HFFc6 (cell line): ENCODE measurements around the gene SNRNP40. TPM values are rescaled to one million over a fixed set of nuclear protein-coding genes. Genes with fewer than 3 reads are reported as not detected.
"Not testable (repeated sequence)": the region's sequence is repeated elsewhere in the genome, so short reads cannot be mapped to it uniquely, and the experiment has no call there.

ENCODE experiments used
- DNase-seq: peaks from one replicate; pipeline ENCODE4 v3.0.0-alpha.2; 2018
- H3K27ac Mint-ChIP-seq: 2 replicates; pipeline ENCODE4 v1.8.0; 2020; ENCODE audit warnings: mild to moderate bottlenecking, mixed read lengths
- H3K27me3 Mint-ChIP-seq: 2 replicates; pipeline ENCODE4 v1.8.0; 2021; ENCODE audit warnings: mild to moderate bottlenecking, moderate library complexity, mixed read lengths; ENCODE audit not compliant: insufficient read depth
- H3K36me3 Mint-ChIP-seq: 2 replicates; pipeline ENCODE4 v1.8.0; 2021; ENCODE audit warnings: low read depth, mixed read lengths
- H3K4me1 Mint-ChIP-seq: 2 replicates; pipeline ENCODE4 v1.8.0; 2020; ENCODE audit warnings: low read depth, mixed read lengths
- H3K4me3 Mint-ChIP-seq: 2 replicates; pipeline ENCODE4 v1.8.0; 2020; ENCODE audit warnings: mild to moderate bottlenecking, moderate library complexity, mixed read lengths
- H3K9me3 Mint-ChIP-seq: 2 replicates; pipeline ENCODE4 v1.8.0; 2020; ENCODE audit warnings: mild to moderate bottlenecking, mixed read lengths
- total RNA-seq, 6 experiments: library from RNA; stranded (reverse); fragmentation: NEBNext Ultra II Directional; extraction: Animal tissue kit (Norgen Biotek cat#: 25700); gene quantifications; 2 replicates in 1 of 6; 3 replicates in 5 of 6; pipeline ENCODE4 v1.2.3, GENCODE V29; 2021
- TF ChIP-seq, protein P1 (sequence below): fragments of 200-600 bp; sonication (generic); IDR thresholded peaks from 2 replicates; pipeline ENCODE4 v1.5.0; 2021; ENCODE audit warnings: antibody characterized with exemption, mild to moderate bottlenecking

SNRNP40 gene
- total RNA-seq, 6 experiments from 2014 or later, result 37.8 to 50.7 (median 46.1) TPM

DNA sequence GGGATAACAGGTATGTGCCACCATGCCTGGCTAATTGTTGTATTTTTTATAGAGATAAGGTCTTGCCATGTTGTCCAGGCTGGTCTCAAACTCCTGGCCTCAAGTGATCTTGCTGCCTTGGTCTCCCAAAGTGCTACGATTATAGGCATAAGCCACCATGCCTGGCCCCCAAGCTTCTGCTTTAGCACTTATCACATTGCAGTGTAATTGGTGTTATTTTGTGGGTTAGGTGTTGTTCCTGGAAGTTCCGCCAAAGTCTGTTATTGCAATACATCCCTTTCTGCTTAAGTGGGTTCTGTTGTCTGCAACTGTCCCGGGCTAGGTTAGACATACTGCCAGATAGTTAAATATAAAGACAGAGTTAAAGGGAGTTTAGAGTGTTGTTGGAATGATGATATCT is 3.6 kb upstream of the SNRNP40 start:
- TF ChIP-seq, protein P1, sequence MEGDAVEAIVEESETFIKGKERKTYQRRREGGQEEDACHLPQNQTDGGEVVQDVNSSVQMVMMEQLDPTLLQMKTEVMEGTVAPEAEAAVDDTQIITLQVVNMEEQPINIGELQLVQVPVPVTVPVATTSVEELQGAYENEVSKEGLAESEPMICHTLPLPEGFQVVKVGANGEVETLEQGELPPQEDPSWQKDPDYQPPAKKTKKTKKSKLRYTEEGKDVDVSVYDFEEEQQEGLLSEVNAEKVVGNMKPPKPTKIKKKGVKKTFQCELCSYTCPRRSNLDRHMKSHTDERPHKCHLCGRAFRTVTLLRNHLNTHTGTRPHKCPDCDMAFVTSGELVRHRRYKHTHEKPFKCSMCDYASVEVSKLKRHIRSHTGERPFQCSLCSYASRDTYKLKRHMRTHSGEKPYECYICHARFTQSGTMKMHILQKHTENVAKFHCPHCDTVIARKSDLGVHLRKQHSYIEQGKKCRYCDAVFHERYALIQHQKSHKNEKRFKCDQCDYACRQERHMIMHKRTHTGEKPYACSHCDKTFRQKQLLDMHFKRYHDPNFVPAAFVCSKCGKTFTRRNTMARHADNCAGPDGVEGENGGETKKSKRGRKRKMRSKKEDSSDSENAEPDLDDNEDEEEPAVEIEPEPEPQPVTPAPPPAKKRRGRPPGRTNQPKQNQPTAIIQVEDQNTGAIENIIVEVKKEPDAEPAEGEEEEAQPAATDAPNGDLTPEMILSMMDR, result no peak
- no peak for DNase-seq
- Mint-ChIP-seq H3K9me3 (no peaks in the 10 kb centered on the region), H3K4me3 (no peak overlapping the region), H3K27ac (no peak overlapping the region), H3K27me3 (no peaks in the 10 kb centered on the region; the same call in 1 of the 2 replicates), H3K36me3 (no peaks in the 10 kb centered on the region; the same call in none of the 2 replicates), H3K4me1 (peaks cover 7% of the 10 kb centered on the region)

DNA sequence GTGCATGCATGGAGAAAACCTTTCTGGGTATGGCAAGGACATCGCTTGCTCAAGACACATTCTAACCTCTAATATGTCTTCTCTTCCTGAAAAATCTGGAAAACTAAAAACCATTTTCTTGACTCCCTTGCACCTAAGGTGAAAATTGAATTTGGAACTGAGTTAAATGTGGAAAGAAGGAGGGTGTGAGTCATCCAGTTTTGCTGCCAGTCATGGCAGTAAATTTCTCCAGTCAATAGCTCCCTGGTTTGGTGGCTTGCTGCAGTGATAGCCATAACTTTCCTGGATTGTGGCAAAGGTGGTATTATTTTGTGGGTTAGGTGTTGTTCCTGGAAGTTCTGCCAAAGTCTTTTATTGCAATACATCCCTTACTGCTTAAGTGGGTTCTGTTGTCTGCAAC is 2.8 kb upstream of the SNRNP40 start:
- Mint-ChIP-seq H3K4me1 (peaks cover 7% of the 10 kb centered on the region), H3K9me3 (no peaks in the 10 kb centered on the region), H3K36me3 (no peaks in the 10 kb centered on the region; the same call in none of the 2 replicates), H3K27ac (peak overlapping the region; percentile 2; the same call in 1 of the 2 replicates), H3K4me3 (no peak overlapping the region), H3K27me3 (peaks cover 3% of the 10 kb centered on the region; the same call in 1 of the 2 replicates)
- TF ChIP-seq, protein P1, result no peak
- no peak for DNase-seq

DNA sequence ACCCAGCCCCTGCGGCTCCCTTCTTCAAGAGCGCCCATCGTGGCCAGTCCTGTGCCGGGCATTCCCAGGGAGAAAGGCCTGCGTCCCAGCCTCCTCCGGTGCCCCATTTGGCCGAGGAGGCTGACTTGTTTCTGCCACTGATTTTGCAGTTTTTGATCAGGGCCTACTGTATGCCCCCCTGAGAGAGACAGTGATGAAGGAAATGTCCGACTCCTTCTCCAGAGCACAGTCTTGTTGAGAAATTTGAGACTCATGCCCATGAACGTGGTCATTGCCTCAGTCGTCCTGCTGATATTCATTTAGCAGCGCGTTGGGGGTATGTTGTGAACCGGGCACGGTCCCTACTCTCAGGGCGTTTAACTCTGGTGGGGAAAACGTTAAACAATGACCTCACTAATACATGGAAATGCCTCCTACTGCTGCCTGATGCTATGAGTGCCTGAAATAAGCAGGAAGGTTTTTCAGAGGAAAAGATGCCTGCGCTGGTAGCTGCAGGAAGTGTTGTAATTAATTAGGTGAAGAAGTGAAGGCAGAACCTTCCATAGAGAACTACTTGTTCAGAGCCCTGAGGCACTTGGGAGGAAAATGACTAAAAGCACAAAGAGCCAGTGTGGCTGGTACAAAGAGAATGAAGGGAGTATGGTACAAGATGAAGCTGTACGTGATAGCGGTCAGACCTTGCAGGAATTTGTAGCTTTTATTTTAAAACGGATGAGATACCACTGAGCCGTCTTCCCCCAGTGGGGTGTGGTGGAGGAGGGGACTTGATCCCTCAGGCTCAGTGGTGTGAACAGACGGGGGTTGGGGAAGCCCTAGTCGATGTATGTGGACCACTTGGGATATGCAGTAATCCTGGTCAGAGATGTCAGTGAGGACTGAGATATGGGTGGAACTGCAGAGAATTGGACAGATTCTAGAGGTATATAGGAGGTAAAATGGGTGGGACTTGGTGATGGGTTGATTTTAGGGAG is 974 bp upstream of the SNRNP40 start:
- Mint-ChIP-seq H3K27me3 (peaks cover 3% of the 10 kb centered on the region; the same call in 1 of the 2 replicates), H3K4me1 (peaks cover 4% of the 10 kb centered on the region), H3K36me3 (peaks cover 6% of the 10 kb centered on the region), H3K4me3 (no peak overlapping the region), H3K27ac (no peak overlapping the region), H3K9me3 (no peaks in the 10 kb centered on the region)
- TF ChIP-seq, protein P1, result no peak
- peak; percentile 50 for DNase-seq

DNA sequence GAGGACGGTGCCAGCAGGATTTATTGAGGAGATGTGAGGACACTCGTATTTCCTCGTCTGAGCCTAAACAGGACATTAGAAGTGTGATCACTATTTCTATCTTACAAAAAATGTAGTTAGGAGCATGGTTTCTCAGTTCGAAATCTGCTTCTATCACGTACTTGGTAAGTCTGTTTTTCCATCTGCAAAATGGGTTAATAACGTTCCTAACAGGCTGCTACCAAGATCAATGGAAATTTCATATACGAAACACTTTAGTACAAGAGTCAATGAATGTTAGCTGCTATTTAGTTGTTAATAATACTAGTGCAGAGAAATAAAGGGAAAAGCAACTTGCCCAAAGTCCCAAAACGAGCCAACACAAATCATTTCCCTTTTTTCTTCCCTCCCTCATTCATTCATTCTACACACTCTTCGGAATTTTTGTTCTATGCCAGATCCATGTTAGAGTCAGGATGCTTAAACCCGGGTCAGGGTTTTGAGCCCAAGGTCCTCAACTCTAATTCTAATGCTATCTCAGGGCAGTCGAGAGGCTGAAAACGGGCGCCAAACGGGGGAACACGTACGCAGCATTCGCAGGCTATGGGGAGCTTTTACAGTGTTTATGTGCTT is 608 bp downstream of the SNRNP40 start:
- Mint-ChIP-seq H3K27me3 (peaks cover 3% of the 10 kb centered on the region; the same call in 1 of the 2 replicates), H3K4me3 (no peak overlapping the region), H3K27ac (no peak overlapping the region), H3K4me1 (no peaks in the 10 kb centered on the region; the same call in 1 of the 2 replicates), H3K9me3 (no peaks in the 10 kb centered on the region), H3K36me3 (peaks cover 10% of the 10 kb centered on the region)
- TF ChIP-seq, protein P1, result no peak
- DNase-seq, result no peak

DNA sequence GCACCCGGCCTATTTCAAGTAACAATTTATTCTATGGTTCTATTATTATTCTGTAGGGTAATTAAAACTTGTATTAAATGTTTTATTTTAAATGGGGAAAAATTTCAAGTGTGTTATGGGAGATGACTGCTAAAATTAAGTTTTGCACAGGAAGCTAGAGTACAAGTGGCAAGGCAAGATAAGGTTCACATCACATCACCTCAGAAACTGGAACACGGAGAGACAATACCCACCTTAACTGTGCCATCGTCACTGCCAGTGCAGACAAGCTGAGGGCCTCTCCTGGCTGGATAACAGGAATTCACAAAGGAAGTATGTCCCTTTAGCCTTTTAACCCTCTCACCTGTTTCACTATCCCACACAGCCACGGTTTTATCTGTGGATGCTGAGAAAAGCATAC is 7.6 kb downstream of the SNRNP40 start:
- H3K27me3 Mint-ChIP-seq, result no peaks in the 10 kb centered on the region
- no peak for DNase-seq
- H3K36me3 Mint-ChIP-seq, result peaks cover 18% of the 10 kb centered on the region
- no peak overlapping the region for H3K27ac Mint-ChIP-seq
- H3K9me3 Mint-ChIP-seq, result no peaks in the 10 kb centered on the region
- TF ChIP-seq, protein P1, result no peak
- no peak overlapping the region for H3K4me3 Mint-ChIP-seq
- no peaks in the 10 kb centered on the region for H3K4me1 Mint-ChIP-seq

DNA sequence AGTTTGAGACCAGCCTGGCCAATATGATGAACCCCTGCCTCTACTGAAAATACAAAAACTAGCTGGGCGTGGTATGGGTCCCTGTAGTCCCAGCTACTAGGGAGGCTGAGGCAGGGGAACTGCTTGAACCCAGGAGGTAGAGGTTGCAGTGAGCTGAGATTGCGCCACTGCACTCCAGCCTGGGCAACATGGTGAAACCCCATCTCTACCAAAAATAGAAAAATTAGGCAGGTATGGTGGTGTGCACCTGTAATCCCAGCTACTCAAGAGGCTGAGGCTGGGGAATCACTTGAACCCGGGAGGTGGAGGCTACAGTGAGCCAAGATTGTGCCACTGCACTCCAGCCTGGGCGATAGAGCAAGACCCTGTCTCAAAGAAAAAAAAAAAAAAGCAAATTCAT is 8.8 kb downstream of the SNRNP40 start:
- H3K4me1 Mint-ChIP-seq, H3K27ac Mint-ChIP-seq, DNase-seq, H3K9me3 Mint-ChIP-seq, H3K27me3 Mint-ChIP-seq, H3K4me3 Mint-ChIP-seq: not testable (repeated sequence)
- peaks cover 24% of the 10 kb centered on the region for H3K36me3 Mint-ChIP-seq

DNA sequence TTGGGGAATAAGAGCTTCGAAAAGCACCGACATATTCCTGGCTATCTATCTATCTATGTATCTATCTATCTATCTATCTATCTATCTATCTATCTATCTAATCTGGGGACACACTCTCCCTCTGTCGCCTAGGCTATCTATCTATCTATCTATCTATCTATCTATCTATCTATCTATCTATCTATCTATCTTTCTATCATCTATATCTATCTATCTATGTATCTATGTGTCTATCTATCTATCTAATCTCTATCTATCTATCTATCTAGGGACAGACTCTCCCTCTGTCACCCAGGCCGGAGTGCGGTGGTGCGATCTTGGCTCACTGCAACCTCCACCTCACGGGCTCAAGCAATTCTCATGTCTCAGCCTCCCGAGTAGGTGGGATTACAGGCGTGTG is 14.2 kb downstream of the SNRNP40 start:
- not testable (repeated sequence) for DNase-seq, H3K27me3 Mint-ChIP-seq, H3K4me3 Mint-ChIP-seq, H3K27ac Mint-ChIP-seq, H3K4me1 Mint-ChIP-seq, H3K9me3 Mint-ChIP-seq
- peaks cover 35% of the 10 kb centered on the region for H3K36me3 Mint-ChIP-seq
